ENCODE results near the gene NCKAP5. TPM values are rescaled to one million over a fixed set of nuclear protein-coding genes. Genes with fewer than 3 reads are reported as not detected.
A peak's percentile ranks its signal among the peaks of the same experiment; 100 is the strongest.
"Not testable (repeated sequence)": the region's sequence is repeated elsewhere in the genome, so short reads cannot be mapped to it uniquely, and the experiment has no call there.

NCKAP5 gene
- total RNA-seq, 1 donor from 2014 or later = 7.9 TPM

- no peak for DNase-seq (ENCODE audit: low spot score)
These were observed 352.8 kb downstream of the NCKAP5 start for GRCh38 chr2:133215477-133215876.

- no peak for DNase-seq (ENCODE audit: low spot score)
These were observed 354.6 kb downstream of the NCKAP5 start for GRCh38 chr2:133213651-133214050.

DNA sequence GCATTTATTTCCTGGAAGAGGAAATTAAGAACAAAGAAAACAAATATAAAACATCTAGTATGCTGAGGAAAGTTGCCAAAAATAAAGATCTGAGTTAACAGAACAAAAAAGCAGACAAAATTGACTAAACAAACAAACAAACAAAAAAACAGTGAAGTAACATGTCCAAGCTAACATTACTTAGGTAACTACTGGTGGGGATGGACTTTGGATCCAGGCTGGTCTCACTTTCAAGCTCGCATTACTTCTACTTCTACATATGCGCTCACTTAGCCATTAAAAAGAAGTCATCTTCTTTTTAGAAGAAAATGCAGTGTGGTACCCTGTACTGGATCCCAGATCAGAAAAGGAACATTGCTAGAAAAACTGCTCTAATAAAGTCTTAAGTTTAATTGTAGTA lies 358.9 kb downstream of the NCKAP5 start:
- no peak for DNase-seq (ENCODE audit: low spot score)

DNA sequence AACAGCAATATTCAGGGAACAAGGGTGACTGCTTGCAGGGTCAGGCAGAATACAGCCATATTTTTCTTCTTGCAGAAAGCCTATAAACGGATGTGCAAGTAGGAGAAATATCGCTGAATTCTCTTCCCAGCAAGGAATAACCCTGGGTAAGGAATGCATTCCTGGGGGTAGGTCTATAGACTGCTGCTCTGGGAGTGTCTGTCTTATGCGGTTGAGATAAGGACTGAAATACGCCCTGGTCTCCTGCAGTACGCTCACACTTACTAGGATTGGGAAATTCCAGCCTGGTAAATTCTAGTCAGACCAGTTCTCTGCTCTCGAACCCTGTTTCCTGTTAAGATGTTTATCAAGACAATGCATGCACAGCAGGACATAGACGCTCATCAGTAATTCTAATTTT lies 361.6 kb downstream of the NCKAP5 start:
- not testable (repeated sequence) for DNase-seq (ENCODE audit: low spot score)

GRCh38 chr2:133204421-133204820 lies 363.8 kb downstream of the NCKAP5 start:
- no peak for DNase-seq (ENCODE audit: low spot score)

- no peak for DNase-seq (ENCODE audit: low spot score)
These were observed 367.4 kb downstream of the NCKAP5 start for GRCh38 chr2:133200684-133201421.

GRCh38 chr2:133198678-133199077 lies 369.6 kb downstream of the NCKAP5 start:
- DNase-seq (ENCODE audit: low spot score) = no peak

DNA sequence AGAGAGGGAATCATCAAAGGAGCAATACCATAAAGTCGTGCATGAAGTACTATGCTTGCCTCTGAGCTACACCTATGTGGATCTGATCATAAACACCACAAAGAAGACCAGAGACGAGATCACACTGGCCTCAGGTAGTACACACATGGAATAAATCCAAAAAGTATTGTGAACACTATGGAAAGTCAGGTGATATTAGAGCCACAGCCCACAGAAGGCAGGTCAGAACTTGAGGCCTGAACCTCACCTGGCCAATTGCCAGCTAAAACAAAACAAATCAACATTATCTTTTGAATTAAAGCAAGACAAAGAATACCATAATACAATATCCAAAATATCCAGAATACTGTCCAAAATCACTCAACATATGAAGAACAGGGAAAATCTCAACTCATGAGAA lies 371.1 kb downstream of the NCKAP5 start:
- DNase-seq (ENCODE audit: low spot score) = no peak

- DNase-seq (ENCODE audit: low spot score) = no peak
These were observed 373.4 kb downstream of the NCKAP5 start for GRCh38 chr2:133194777-133195335.

DNA sequence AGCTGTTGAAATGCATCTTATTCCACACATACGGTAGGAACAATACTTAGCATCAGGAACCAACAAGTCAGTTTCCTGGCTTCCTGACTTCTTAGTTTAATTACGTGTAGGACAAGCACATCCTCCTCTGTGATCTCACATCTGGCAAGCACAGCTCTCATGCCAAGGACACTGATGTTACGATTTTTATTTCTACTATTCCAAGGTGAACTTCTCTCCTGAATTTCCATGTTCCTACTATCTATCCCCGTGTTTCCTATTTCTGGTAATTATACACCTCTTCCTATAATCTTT lies 374.0 kb downstream of the NCKAP5 start:
- no peak for DNase-seq (ENCODE audit: low spot score)

GRCh38 chr2:133193544-133194361 lies 374.5 kb downstream of the NCKAP5 start:
- DNase-seq (ENCODE audit: low spot score) = no peak

DNA sequence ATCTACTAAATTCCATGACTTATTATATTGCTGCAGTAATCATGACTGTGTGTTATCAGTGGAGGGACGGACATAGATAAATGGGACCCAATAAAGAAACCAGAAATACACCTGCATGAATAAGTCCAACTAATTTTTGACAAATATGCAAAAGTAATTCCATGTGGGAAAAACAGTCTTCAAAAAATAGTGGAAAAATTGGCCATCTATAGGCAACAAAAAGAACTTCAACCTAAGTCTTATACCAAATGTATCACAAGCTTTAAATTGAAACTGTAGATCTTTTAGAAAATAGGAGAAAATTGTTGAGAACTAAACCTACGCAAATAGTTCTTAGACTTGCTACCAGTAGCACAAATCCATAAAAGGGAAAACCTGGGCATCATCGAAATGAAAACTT lies 376.2 kb downstream of the NCKAP5 start:
- DNase-seq (ENCODE audit: low spot score) = no peak

GRCh38 chr2:133177196-133177595 lies 391.1 kb downstream of the NCKAP5 start:
- no peak for DNase-seq (ENCODE audit: low spot score)

DNA sequence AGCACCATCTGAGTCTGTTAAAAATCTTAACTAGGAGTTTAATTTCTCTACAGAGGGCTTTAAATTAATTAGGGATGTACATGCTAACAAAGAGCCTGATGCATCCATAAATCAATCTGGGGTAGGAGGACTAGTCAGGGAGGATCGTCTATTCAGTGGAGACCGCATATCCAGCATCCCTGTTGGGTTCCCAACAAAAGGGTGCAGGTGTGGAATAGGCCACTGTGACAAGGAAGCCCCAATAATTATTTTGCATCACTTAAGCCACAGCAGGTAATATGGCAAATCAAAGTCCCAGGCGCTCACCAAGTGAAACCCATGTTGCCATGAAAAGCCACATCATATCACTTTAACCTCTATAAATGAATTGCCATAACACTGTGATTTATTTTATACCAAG lies 392.3 kb downstream of the NCKAP5 start:
- DNase-seq (ENCODE audit: low spot score) = no peak

DNA sequence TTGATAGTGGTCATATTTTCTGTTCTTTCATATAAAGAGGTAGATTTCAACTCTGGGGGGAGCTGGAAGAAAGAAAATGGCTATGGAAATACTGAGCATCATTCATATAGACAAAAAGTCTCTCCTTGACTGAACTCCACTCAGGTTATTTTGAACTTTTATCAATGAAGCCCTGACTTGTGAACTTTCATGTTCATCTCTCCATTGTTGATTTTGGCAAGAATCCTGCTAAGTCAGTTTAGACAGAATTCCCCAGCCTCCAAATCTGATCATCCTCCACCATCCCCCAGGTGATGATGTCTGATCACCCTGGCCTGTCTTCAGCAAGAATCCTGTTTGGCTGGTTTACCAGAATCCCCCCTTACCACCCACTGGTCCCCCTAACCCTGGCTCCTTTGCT lies 395.0 kb downstream of the NCKAP5 start:
- no peak for DNase-seq (ENCODE audit: low spot score)

DNA sequence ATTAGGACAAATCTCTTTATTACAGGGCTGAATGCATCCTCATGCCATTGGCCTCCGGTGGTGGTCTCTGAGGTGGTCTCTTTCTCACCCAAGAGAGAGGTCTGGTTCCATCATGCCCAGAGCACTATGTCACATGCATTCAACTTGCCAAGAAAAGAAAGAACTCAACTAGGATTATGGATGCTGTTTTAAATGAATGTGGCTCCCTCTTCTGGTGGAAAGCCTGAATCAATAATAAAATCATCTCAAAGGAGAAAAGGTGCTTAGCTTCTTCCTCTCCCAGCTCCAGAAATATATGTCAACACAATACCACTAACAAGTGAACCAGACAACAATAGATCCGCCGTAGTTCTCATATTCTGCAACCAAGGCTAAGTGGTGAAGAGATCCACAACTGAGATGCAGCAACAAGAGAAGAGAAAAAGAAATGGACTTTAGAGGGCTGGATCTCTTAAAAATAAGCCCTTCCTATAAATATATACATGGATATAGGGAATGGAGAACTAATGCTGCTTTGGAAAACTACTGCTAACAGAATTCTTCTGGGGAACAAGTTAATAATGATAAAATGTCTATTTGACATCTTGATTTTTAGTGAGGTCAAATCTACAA lies 396.8 kb downstream of the NCKAP5 start:
- peak; percentile 66 for DNase-seq (ENCODE audit: low spot score)

GRCh38 chr2:133169274-133169912 lies 398.9 kb downstream of the NCKAP5 start:
- no peak for DNase-seq (ENCODE audit: low spot score)

DNA sequence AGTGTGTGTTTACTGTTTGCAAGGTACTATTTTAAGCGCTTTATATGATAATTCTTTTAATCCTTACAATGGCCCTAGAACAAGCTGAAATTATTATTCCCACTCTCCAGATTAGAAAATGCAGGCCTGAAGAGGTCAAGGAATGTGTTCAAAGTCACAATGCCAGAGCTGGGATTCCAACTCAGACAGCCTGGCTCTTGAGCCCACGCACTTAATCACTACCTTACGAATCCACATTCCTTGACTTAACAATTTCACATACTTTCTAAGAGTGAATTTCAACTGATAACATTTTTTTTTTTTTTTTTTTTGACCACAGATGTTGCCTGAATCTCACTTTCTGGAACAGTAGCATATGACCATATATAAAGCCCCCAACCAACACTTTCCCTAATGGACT lies 400.3 kb downstream of the NCKAP5 start:
- no peak for DNase-seq (ENCODE audit: low spot score)

GRCh38 chr2:133167223-133167622 lies 401.0 kb downstream of the NCKAP5 start:
- peak; percentile 40 for DNase-seq (ENCODE audit: low spot score)

GRCh38 chr2:133166031-133166430 lies 402.2 kb downstream of the NCKAP5 start:
- no peak for DNase-seq (ENCODE audit: low spot score)

GRCh38 chr2:133163111-133163510 lies 405.2 kb downstream of the NCKAP5 start:
- peak; percentile 88 for DNase-seq (ENCODE audit: low spot score)

DNA sequence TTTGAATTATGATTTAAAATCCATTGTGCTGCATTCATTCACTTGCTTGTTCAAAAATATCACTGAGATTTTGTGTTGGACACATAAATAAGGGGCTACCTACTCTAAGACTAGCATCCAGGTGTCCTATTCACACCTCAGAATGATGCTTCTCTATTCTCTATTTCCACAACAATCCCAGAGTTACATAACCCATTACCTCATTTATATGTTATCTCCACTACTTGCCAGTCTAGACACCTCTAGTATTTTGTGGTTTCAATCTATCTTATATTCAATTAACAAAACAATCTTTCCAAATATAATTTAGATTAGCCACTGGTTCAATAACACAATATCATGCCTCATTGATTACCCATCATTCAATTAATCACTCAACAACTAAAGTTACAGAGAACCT lies 409.8 kb downstream of the NCKAP5 start:
- DNase-seq (ENCODE audit: low spot score) = no peak

Data from umbilical cord (tissue), 2 donors.